GM12865 (cell line): ENCODE results near the gene TBXA2R.

ENCODE experiments used
- DNase-seq: peaks from one replicate; pipeline ENCODE4 v3.0.0; 2010; ENCODE audit warnings: low read depth
- H3K4me3 ChIP-seq: 2 replicates; pipeline ENCODE4 v1.5.1; 2011; ENCODE audit warnings: mild to moderate bottlenecking, low read depth, low read length, control low read depth
- TF ChIP-seq, protein P1 (sequence below): IDR thresholded peaks from 2 replicates; pipeline ENCODE4 v1.5.1; 2011; ENCODE audit warnings: low read length, control low read depth, low read depth, inconsistent platforms; ENCODE audit not compliant: insufficient read depth; ENCODE audit errors: missing control alignments

Gene TBXA2R

DNA sequence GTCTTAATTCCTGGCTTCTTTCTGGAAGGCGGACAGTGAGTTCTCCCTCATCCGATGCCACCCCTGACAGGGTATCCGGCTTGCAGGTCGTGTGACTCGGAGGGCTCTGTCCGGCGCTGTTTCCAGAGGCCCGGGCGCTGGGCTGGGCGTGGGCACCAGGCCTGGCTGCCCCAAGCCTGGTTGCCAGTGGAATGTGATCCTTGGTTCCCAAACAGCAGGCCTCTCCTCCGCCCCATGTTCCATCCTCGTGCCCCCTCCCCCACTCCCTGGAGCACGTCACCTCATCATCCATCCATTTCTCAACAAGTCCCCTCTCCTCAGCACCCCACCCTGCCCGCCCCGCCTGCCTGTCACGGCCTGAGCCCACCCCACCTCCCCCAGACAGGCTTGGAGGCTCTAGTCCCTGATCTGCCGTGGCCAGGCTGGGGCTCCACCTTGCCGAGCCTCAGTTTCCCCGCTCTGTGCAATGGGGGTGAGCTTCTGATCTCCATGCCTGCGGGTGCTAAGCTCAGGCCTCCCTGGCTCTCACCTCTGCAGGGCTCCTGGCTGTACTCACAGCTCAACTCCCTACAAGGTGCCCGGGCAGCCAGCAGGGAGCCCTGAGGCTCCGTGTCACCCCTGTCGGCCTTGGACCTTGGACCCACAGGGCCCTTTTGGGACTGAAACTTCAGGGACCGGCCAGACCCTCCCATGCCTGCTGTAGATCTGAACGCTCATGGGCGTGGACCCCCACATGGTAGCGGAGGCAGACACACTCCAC, 2.3 kb downstream of the TBXA2R start:
- TF ChIP-seq, protein P1, sequence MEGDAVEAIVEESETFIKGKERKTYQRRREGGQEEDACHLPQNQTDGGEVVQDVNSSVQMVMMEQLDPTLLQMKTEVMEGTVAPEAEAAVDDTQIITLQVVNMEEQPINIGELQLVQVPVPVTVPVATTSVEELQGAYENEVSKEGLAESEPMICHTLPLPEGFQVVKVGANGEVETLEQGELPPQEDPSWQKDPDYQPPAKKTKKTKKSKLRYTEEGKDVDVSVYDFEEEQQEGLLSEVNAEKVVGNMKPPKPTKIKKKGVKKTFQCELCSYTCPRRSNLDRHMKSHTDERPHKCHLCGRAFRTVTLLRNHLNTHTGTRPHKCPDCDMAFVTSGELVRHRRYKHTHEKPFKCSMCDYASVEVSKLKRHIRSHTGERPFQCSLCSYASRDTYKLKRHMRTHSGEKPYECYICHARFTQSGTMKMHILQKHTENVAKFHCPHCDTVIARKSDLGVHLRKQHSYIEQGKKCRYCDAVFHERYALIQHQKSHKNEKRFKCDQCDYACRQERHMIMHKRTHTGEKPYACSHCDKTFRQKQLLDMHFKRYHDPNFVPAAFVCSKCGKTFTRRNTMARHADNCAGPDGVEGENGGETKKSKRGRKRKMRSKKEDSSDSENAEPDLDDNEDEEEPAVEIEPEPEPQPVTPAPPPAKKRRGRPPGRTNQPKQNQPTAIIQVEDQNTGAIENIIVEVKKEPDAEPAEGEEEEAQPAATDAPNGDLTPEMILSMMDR = no peak
- no peak for DNase-seq
- H3K4me3 ChIP-seq = no peak overlapping the region

DNA sequence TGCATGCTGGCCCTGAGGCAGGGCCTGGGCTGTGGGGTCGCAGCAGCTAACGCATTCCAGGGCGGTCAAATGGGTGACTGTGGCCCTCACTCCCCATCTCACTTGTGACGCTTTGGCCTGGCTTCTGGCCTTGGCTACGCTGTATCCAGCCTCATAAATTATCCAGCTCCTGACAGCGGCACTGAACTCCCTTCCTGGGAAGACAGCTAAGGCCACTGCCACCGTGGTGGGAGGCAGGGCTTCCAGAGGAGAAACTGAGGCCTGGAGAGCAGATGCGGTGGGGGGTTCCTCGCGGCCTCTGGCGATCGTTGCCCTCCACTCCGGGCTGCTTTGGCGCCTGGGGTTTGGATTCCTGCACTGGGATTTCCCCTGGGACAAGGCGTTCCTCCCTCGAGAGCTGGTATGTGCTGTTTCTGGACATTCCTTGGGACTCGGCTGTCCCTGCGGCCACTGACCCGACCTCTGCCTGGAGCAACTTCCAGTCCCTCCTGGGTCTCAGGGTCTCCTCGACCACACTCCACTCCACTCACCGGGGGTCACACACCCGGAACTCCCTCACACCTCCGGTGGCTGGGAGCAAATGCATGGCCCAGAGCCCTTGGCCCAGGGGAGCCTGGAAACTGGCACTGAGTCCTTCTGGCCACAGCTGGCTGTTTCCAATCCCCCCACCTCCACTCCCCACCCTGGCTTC, 3.4 kb downstream of the TBXA2R start:
- DNase-seq = no peak
- TF ChIP-seq, protein P1 = no peak
- H3K4me3 ChIP-seq = no peak overlapping the region

- no peak for DNase-seq
- TF ChIP-seq, protein P1 = no peak
- H3K4me3 ChIP-seq = no peak overlapping the region
Observed at GRCh38 chr19:3601021-3601420, 5.7 kb downstream of the TBXA2R start.

DNA sequence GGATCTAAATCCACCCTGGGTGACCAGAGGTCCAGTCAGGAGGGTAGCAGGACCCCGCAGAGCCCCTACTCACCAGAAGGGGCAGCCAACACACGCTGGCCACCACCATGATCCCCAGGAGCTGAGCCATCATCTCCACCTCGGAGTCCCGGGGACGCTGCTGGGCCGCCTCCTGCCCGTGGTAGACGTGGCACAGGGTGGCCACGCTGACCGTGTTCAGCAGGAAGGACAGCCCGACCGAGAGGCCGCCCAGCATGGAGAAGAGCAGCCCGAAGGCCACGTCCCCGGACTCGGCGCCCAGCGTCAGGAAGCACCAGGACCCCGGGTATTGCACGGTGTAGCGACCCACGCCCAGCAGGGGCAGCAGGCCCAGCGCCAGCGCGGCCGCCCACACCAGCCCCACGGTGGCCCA, 6.9 kb downstream of the TBXA2R start:
- no peak for DNase-seq
- TF ChIP-seq, protein P1 = no peak
- H3K4me3 ChIP-seq = no peak overlapping the region

DNA sequence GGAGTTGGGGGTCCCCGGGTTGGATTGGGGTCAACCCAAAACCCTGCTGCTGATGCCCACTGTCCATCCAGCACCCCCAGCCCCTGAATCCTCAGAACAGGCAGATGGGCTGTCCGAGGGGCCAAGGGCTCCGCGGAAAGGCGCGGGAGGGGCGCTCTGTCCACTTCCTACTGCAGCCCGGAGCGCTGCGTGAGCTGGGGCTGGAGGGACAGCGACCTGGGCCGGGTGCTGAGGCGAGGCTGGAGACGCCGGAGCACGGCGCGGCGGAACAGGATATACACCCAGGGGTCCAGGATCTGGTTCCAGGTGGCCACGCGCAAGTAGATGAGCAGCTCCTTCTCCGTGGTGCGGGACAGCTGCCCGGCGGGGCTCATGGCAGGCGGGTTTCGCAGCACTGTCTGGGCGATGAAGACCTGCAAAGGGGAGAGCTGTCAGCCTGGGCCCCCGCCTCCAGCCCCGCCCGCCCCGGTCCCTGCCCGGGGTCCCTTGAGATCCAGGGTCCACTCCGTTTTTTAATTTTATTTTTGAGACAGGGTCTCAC, 11.1 kb downstream of the TBXA2R start:
- DNase-seq = no peak

DNA sequence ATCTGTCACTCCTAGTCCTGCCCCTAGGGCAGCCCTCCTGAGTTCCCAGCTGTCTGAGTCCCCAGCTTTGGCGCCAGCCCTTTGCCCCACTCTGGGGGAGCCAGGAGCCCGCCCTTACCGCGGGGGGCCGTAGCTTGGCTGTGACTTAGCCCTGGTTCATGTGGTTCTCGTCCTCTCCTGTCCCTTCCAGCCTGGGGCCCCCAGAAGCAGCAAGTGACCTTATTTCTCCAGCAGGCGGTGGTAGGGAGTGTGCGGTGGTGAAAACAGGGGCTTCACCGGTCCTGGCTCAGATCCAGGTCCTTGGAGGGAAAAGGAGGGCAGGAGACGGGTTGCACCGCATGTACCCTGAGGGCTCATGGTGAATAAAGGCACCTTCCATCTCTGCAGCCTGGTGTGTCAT, 13.5 kb downstream of the TBXA2R start:
- TF ChIP-seq, protein P1 = no peak
- DNase-seq = no peak
- H3K4me3 ChIP-seq = no peak overlapping the region

More for the DNA sequence above, 11.1 kb downstream of the TBXA2R start:
- H3K4me3 ChIP-seq = no peak overlapping the region
- TF ChIP-seq, protein P1 = no peak
